Stimulated activated CD8-positive, alpha-beta memory T cell treated with anti-CD3 and anti-CD28 coated beads, Interleukin-15, amount 100 ng/mL, for 1 hour (primary cell): ENCODE measurements around the gene ADAM11.
A peak's percentile ranks its signal among the peaks of the same experiment; 100 is the strongest.

Experiments used
- DNase-seq: peaks from one replicate; pipeline ENCODE4 v3.0.0-alpha.2; 2020; ENCODE audit warnings: low read depth

The ADAM11 gene

GRCh38 chr17:44757918-44758413 is 822 bp upstream of the ADAM11 start:
- DNase-seq: no peak

- DNase-seq: no peak
These were observed 513 bp downstream of the ADAM11 start for GRCh38 chr17:44759086-44759915.

- DNase-seq: no peak
These were observed 1.1 kb downstream of the ADAM11 start for GRCh38 chr17:44759916-44760243.

GRCh38 chr17:44760474-44761308 is 1.9 kb downstream of the ADAM11 start:
- no peak for DNase-seq

- no peak for DNase-seq
These were observed 3.4 kb downstream of the ADAM11 start for GRCh38 chr17:44761932-44762810.

GRCh38 chr17:44763170-44763569 is 4.4 kb downstream of the ADAM11 start:
- no peak for DNase-seq

GRCh38 chr17:44765965-44766364 is 7.2 kb downstream of the ADAM11 start:
- no peak for DNase-seq

- no peak for DNase-seq
These were observed 7.7 kb downstream of the ADAM11 start for GRCh38 chr17:44766409-44767038.

GRCh38 chr17:44767493-44767892 is 8.7 kb downstream of the ADAM11 start:
- DNase-seq: no peak

- no peak for DNase-seq
These were observed 9.8 kb downstream of the ADAM11 start for GRCh38 chr17:44768505-44769142.

GRCh38 chr17:44769230-44769629 is 10.4 kb downstream of the ADAM11 start:
- DNase-seq: no peak

- no peak for DNase-seq
These were observed 10.9 kb downstream of the ADAM11 start for GRCh38 chr17:44769647-44770084.

GRCh38 chr17:44770166-44770925 is 11.6 kb downstream of the ADAM11 start:
- DNase-seq: no peak

GRCh38 chr17:44772308-44773045 is 13.7 kb downstream of the ADAM11 start:
- no peak for DNase-seq

- no peak for DNase-seq
These were observed 14.4 kb downstream of the ADAM11 start for GRCh38 chr17:44773140-44773539.

GRCh38 chr17:44774271-44775135 is 15.7 kb downstream of the ADAM11 start:
- DNase-seq: peak; percentile 82

GRCh38 chr17:44775136-44775837 is 16.5 kb downstream of the ADAM11 start:
- DNase-seq: no peak
